IMR-90 (cell line): ENCODE measurements around the gene PFAS.
"Not testable (repeated sequence)": the region's sequence is repeated elsewhere in the genome, so short reads cannot be mapped to it uniquely, and the experiment has no call there.

Experiments used
- CHD1 ChIP-seq: IDR thresholded peaks from 2 replicates; pipeline ENCODE4 v1.6.1; 2012; ENCODE audit warnings: low read depth, low read length, improper control_type of control experiment
- ELK1 ChIP-seq: fragments of 150-350 bp; IDR thresholded peaks from 2 replicates; pipeline ENCODE4 v1.6.1; 2016; ENCODE audit warnings: low read depth, mild to moderate bottlenecking, low read length, moderate library complexity, borderline replicate concordance
- NFE2L2 ChIP-seq: fragments of 150-350 bp; IDR thresholded peaks from 2 replicates; pipeline ENCODE4 v1.6.1; 2016; ENCODE audit warnings: low read depth, mild to moderate bottlenecking, low read length
- POLR2A ChIP-seq: IDR thresholded peaks from 2 replicates; pipeline ENCODE4 v1.6.1; 2012; ENCODE audit warnings: mild to moderate bottlenecking, low read depth, low read length
- RAD21 ChIP-seq: IDR thresholded peaks from 2 replicates; pipeline ENCODE4 v1.6.1; 2012; ENCODE audit warnings: low read length, improper control_type of control experiment
- RCOR1 ChIP-seq: IDR thresholded peaks from 2 replicates; pipeline ENCODE4 v1.6.1; 2012; ENCODE audit warnings: mild to moderate bottlenecking, low read length, improper control_type of control experiment; ENCODE audit not compliant: insufficient replicate concordance
- SMC3 ChIP-seq: fragments of 150-350 bp; IDR thresholded peaks from 2 replicates; pipeline ENCODE4 v1.6.1; 2016; ENCODE audit warnings: low read depth, mild to moderate bottlenecking, antibody characterized with exemption, low read length, moderate library complexity
- USF2 ChIP-seq: fragments of 150-350 bp; IDR thresholded peaks from 2 replicates; pipeline ENCODE4 v1.6.1; 2017; ENCODE audit warnings: mild to moderate bottlenecking, antibody characterized with exemption, low read length, low read depth
- TF ChIP-seq, protein P1 (sequence below): conservative IDR thresholded peaks from 2 replicates; pipeline ENCODE4 v1.5.1; 2012; ENCODE audit warnings: mild to moderate bottlenecking, low read depth, low read length, improper control_type of control experiment

DNA sequence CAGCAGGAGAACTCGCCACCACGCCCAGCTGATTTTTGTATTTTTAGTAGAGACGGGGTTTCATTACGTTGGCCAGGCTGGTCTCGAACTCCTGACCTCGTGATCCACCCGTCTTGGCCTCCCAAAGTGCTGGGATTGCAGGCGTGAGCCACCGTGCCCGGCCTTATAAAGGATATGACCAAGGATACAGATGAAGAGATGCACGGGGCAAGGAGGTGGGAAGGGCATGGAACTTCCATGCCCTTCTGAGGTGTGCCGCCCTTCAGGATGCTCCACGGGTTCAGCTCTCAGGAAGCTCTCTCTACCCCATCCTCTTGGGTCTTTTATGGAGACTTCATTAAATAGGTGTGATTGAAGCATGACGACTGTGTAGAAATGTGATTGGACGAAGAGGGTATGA, 35.1 kb upstream of the PFAS start:
- not testable (repeated sequence) for TF ChIP-seq ELK1, RAD21, POLR2A, USF2, RCOR1, SMC3, CHD1, NFE2L2
- TF ChIP-seq, protein P1, sequence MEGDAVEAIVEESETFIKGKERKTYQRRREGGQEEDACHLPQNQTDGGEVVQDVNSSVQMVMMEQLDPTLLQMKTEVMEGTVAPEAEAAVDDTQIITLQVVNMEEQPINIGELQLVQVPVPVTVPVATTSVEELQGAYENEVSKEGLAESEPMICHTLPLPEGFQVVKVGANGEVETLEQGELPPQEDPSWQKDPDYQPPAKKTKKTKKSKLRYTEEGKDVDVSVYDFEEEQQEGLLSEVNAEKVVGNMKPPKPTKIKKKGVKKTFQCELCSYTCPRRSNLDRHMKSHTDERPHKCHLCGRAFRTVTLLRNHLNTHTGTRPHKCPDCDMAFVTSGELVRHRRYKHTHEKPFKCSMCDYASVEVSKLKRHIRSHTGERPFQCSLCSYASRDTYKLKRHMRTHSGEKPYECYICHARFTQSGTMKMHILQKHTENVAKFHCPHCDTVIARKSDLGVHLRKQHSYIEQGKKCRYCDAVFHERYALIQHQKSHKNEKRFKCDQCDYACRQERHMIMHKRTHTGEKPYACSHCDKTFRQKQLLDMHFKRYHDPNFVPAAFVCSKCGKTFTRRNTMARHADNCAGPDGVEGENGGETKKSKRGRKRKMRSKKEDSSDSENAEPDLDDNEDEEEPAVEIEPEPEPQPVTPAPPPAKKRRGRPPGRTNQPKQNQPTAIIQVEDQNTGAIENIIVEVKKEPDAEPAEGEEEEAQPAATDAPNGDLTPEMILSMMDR = not testable (repeated sequence)
